DOHH2 (cell line): ENCODE results near the gene EPHB1.

ENCODE experiments used
- CTCF ChIP-seq: fragments of 200-600 bp; sonication (generic); IDR thresholded peaks from one replicate; pipeline ENCODE4 v1.5.1; 2014; ENCODE audit warnings: antibody characterized with exemption, mild to moderate bottlenecking, low read depth, low read length; ENCODE audit not compliant: poor library complexity, severe bottlenecking
- EZH2phosphoT487 ChIP-seq: fragments of 200-600 bp; sonication (generic); IDR thresholded peaks from 2 replicates; pipeline ENCODE4 v1.6.1; 2017; ENCODE audit warnings: borderline replicate concordance, mild to moderate bottlenecking, antibody characterized with exemption, low read length, moderate library complexity, mixed read lengths

- no peak for TF ChIP-seq CTCF
- no peak for TF ChIP-seq EZH2phosphoT487
Observed at GRCh38 chr3:134867277-134867676, 72.2 kb downstream of the EPHB1 start.
